Transverse colon (tissue), 4 donors: ENCODE results near the gene RGPD5.
"Not testable (repeated sequence)": the region's sequence is repeated elsewhere in the genome, so short reads cannot be mapped to it uniquely, and the experiment has no call there.

Source experiments
- EP300 ChIP-seq: sonication (generic); formaldehyde crosslinking; IDR thresholded peaks from one replicate; pipeline ENCODE4 v1.6.1; 2017; ENCODE audit warnings: antibody characterized with exemption, low read depth
- POLR2A ChIP-seq: fragments of 450-650 bp; IDR thresholded peaks from one replicate; pipeline ENCODE4 v1.6.1; 2016; ENCODE audit warnings: antibody characterized with exemption, mild to moderate bottlenecking, moderate library complexity
- POLR2AphosphoS5 ChIP-seq, 3 donors: sonication (generic); formaldehyde crosslinking; IDR thresholded peaks; one replicate each; pipeline ENCODE4 v1.6.1; 2016; ENCODE audit warnings: antibody characterized with exemption in 3 of 3
- TF ChIP-seq, protein P1 (sequence below), 5 experiments: fragments of 200-600 bp in 3 of 5; fragments of 450-650 bp in 2 of 5; sonication (generic) in 3 of 5; IDR thresholded peaks; 1 replicate in 2 of 5; 2 replicates in 3 of 5; pipeline ENCODE4 v1.5.1; 2016 to 2017; ENCODE audit warnings: antibody characterized with exemption in 5 of 5, inconsistent platforms in 3 of 5, mild to moderate bottlenecking in 2 of 5, moderate library complexity in 1 of 5

DNA sequence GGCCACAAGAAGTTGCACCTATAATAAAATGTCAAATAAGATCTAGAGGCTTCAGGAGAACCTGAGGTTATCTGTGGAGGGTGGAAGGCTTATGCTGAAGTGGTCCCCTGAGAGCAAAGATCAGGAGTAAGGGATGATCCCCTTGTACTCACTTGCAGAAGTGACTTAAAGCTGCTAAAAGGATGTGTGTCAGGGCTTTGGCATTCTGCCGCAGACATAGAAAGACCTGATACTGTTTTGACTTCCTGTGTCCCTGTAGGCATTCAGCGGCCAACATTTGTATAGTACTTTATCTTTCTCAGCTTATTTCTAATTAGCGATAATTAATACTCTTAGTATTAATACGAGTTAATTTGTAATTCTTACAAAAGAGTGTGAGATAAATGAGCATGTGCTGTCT, 94.3 kb downstream of the RGPD5 start:
- TF ChIP-seq, protein P1, sequence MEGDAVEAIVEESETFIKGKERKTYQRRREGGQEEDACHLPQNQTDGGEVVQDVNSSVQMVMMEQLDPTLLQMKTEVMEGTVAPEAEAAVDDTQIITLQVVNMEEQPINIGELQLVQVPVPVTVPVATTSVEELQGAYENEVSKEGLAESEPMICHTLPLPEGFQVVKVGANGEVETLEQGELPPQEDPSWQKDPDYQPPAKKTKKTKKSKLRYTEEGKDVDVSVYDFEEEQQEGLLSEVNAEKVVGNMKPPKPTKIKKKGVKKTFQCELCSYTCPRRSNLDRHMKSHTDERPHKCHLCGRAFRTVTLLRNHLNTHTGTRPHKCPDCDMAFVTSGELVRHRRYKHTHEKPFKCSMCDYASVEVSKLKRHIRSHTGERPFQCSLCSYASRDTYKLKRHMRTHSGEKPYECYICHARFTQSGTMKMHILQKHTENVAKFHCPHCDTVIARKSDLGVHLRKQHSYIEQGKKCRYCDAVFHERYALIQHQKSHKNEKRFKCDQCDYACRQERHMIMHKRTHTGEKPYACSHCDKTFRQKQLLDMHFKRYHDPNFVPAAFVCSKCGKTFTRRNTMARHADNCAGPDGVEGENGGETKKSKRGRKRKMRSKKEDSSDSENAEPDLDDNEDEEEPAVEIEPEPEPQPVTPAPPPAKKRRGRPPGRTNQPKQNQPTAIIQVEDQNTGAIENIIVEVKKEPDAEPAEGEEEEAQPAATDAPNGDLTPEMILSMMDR (IDR thresholded peaks at IDR 0.05): not testable (repeated sequence)
- TF ChIP-seq EP300; POLR2A; POLR2AphosphoS5 (IDR thresholded peaks at IDR 0.05): not testable (repeated sequence)
